DOHH2 (cell line): ENCODE results near the gene TACC2.

Experiments
- H3F3A ChIP-seq: fragments of 200-600 bp; sonication (generic), shearing (Covaris generic); 2 replicates; pipeline ENCODE4 v1.6.0; 2016; ENCODE audit warnings: antibody characterized with exemption, mild to moderate bottlenecking; ENCODE audit not compliant: control insufficient read depth, insufficient read depth
- H3K27ac ChIP-seq: fragments of 200-600 bp; sonication (generic); 2 replicates; pipeline ENCODE4 v1.5.1; 2014; ENCODE audit warnings: low read depth, mild to moderate bottlenecking, low read length, moderate library complexity
- H3K27me3 ChIP-seq: fragments of 200-600 bp; sonication (generic); 2 replicates; pipeline ENCODE4 v1.6.1; 2014; ENCODE audit warnings: mild to moderate bottlenecking, low read length, mixed read lengths; ENCODE audit not compliant: control insufficient read depth
- H3K36me3 ChIP-seq: fragments of 200-600 bp; sonication (generic); 2 replicates; pipeline ENCODE4 v1.6.1; 2014; ENCODE audit warnings: mild to moderate bottlenecking, low read length, moderate library complexity, mixed read lengths; ENCODE audit not compliant: control insufficient read depth
- H3K4me1 ChIP-seq: fragments of 200-600 bp; sonication (generic); 2 replicates; pipeline ENCODE4 v1.6.1; 2014; ENCODE audit warnings: mild to moderate bottlenecking, low read length, mixed read lengths; ENCODE audit not compliant: control insufficient read depth
- H3K4me2 ChIP-seq: fragments of 200-600 bp; sonication (generic); 2 replicates; pipeline ENCODE4 v1.6.0; 2014; ENCODE audit warnings: mild to moderate bottlenecking, low read length, moderate library complexity
- H3K4me3 ChIP-seq: fragments of 200-600 bp; sonication (generic); 2 replicates; pipeline ENCODE4 v1.5.1; 2014; ENCODE audit warnings: mild to moderate bottlenecking, low read length, mixed read lengths
- H3K79me2 ChIP-seq: fragments of 200-600 bp; sonication (generic); 2 replicates; pipeline ENCODE4 v1.6.1; 2014; ENCODE audit warnings: mild to moderate bottlenecking, low read length, mixed read lengths; ENCODE audit not compliant: control insufficient read depth
- H3K9me2 ChIP-seq: fragments of 200-600 bp; sonication (generic); replicated peaks from 2 replicates; pipeline ENCODE4 v1.6.1; 2014; ENCODE audit warnings: mild to moderate bottlenecking, low read length, mixed read lengths; ENCODE audit not compliant: control insufficient read depth
- H3K9me3 ChIP-seq: fragments of 200-600 bp; sonication (generic); 2 replicates; pipeline ENCODE4 v1.6.1; 2014; ENCODE audit warnings: antibody characterized with exemption, low read length, mixed read lengths; ENCODE audit not compliant: control insufficient read depth, insufficient read depth
- H4K20me1 ChIP-seq: fragments of 200-600 bp; sonication (generic); 2 replicates; pipeline ENCODE4 v1.6.0; 2014; ENCODE audit warnings: low read depth, mild to moderate bottlenecking, antibody characterized with exemption, low read length, moderate library complexity; ENCODE audit not compliant: control insufficient read depth, insufficient read depth
- CTCF ChIP-seq: fragments of 200-600 bp; sonication (generic); IDR thresholded peaks from one replicate; pipeline ENCODE4 v1.5.1; 2014; ENCODE audit warnings: antibody characterized with exemption, mild to moderate bottlenecking, low read depth, low read length; ENCODE audit not compliant: poor library complexity, severe bottlenecking
- EZH2phosphoT487 ChIP-seq: fragments of 200-600 bp; sonication (generic); IDR thresholded peaks from 2 replicates; pipeline ENCODE4 v1.6.1; 2017; ENCODE audit warnings: borderline replicate concordance, mild to moderate bottlenecking, antibody characterized with exemption, low read length, moderate library complexity, mixed read lengths

The TACC2 gene

GRCh38 chr10:122301811-122302115, 312.8 kb downstream of the TACC2 start:
- H3K79me2 ChIP-seq, result no peaks in the 10 kb centered on the region
- no peaks in the 10 kb centered on the region for H3K36me3 ChIP-seq
- no peaks in the 10 kb centered on the region for H3K9me2 ChIP-seq
- TF ChIP-seq EZH2phosphoT487, result no peak
- TF ChIP-seq CTCF, result no peak
- no peak overlapping the region for H3K4me2 ChIP-seq
- H3K27me3 ChIP-seq, result peaks cover 4% of the 10 kb centered on the region; the same call in 1 of the 2 replicates
- H3K27ac ChIP-seq, result no peak overlapping the region
- peaks cover 14% of the 10 kb centered on the region for H3K4me1 ChIP-seq
- H3F3A ChIP-seq, result no peaks in the 10 kb centered on the region
- H4K20me1 ChIP-seq, result no peaks in the 10 kb centered on the region
- no peak overlapping the region for H3K4me3 ChIP-seq
- H3K9me3 ChIP-seq, result peaks cover 4% of the 10 kb centered on the region

DNA sequence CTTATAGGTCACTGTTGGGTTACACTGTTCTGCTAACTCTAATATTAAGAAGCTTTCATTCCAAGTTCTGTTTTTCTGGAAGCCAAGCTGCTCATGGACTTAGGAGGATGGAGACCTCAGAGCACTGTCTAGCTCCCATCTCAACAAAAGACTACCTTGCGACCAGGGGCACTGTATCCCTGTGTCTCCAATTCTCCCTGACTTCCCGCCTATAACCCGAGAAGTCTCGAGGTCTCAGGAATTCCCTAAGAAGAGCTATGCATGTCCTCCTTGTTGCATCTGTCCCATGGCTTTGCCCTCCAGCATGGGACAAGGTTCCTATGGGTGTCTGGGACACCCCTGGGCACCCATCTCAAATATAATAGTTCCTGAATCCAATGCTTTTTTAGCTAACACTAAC, 313.4 kb downstream of the TACC2 start:
- H3K9me2 ChIP-seq, result no peaks in the 10 kb centered on the region
- H3K36me3 ChIP-seq, result no peaks in the 10 kb centered on the region
- peaks cover 4% of the 10 kb centered on the region; the same call in 1 of the 2 replicates for H3F3A ChIP-seq
- no peaks in the 10 kb centered on the region for H3K27me3 ChIP-seq
- no peaks in the 10 kb centered on the region for H3K79me2 ChIP-seq
- no peak overlapping the region for H3K4me3 ChIP-seq
- peaks cover 4% of the 10 kb centered on the region for H3K9me3 ChIP-seq
- no peak overlapping the region for H3K27ac ChIP-seq
- TF ChIP-seq EZH2phosphoT487 (no peak), CTCF (no peak)
- peaks cover 20% of the 10 kb centered on the region for H3K4me1 ChIP-seq
- no peak overlapping the region for H3K4me2 ChIP-seq
- H4K20me1 ChIP-seq, result no peaks in the 10 kb centered on the region

DNA sequence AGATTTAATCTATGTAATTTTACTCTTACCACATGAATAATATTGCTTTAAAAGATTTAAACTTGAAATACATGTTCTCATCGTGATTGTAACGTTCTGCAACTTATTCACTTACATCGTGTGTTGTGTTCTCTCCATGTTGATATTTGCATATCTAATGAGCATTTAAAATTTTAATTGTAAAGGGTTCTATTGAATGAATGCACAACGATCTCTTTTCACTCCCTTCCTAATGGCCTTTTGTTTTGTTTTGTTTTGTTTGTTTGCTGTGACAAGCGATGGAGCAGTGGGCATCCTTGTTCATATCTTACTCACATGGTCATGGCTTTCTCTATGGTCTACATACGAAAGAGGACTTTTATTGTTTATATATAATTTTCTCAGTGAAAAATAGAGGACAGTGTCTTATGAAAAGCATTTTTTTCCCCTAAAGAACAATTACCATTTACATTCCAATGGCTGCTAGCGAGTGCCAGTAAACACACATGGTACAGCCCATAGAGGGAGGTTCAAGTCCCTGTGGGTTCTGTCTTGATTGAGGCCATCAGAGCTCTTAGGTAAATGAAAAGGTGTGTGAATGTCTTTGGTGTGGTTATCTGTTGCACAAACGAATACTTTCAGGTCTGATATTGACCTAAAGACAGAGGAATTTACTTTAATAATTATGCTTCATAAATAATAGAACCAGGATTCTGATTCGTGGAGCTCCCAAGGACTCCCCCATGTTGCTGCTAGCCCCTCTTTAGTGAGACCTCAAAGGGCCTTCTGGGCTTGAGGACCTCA, 314.5 kb downstream of the TACC2 start:
- H3K36me3 ChIP-seq, result no peaks in the 10 kb centered on the region
- H3K4me3 ChIP-seq, result no peak overlapping the region
- H4K20me1 ChIP-seq, result no peaks in the 10 kb centered on the region
- H3K9me3 ChIP-seq, result peaks cover 4% of the 10 kb centered on the region
- H3F3A ChIP-seq, result peaks cover 9% of the 10 kb centered on the region; the same call in 1 of the 2 replicates
- H3K4me2 ChIP-seq, result no peak overlapping the region
- H3K9me2 ChIP-seq, result no peaks in the 10 kb centered on the region
- no peak overlapping the region for H3K27ac ChIP-seq
- H3K27me3 ChIP-seq, result no peaks in the 10 kb centered on the region
- no peak for TF ChIP-seq EZH2phosphoT487
- H3K4me1 ChIP-seq, result peaks cover 31% of the 10 kb centered on the region
- H3K79me2 ChIP-seq, result no peaks in the 10 kb centered on the region
